Right lung (tissue), 10 donors: ENCODE data around the gene OR10H5. TPM values are rescaled to one million over a fixed set of nuclear protein-coding genes. Genes with fewer than 3 reads are reported as not detected.
A peak's percentile ranks its signal among the peaks of the same experiment; 100 is the strongest.
"Not testable (repeated sequence)": the region's sequence is repeated elsewhere in the genome, so short reads cannot be mapped to it uniquely, and the experiment has no call there.

Experiments
- DNase-seq, 2 donors: peaks; one replicate each; pipeline ENCODE4 v3.0.0-alpha.2; 2013
- long read RNA-seq, 8 donors: transcript quantifications; one replicate each; lab custom pipeline, GENCODE V29; 2026
- polyA plus RNA-seq, 5 donors: library from polyadenylated mRNA; unstranded; fragments of 120-200 nt; gene quantifications; one replicate each; pipeline versions ENCODE4 v1.2.1 to v1.2.3, GENCODE V29; 2013; ENCODE audit warnings: inconsistent platforms in 1 of 5, low replicate concordance in 1 of 5; ENCODE audit not compliant: insufficient read length in 5 of 5, insufficient read depth in 1 of 5

Gene OR10H5, protein sequence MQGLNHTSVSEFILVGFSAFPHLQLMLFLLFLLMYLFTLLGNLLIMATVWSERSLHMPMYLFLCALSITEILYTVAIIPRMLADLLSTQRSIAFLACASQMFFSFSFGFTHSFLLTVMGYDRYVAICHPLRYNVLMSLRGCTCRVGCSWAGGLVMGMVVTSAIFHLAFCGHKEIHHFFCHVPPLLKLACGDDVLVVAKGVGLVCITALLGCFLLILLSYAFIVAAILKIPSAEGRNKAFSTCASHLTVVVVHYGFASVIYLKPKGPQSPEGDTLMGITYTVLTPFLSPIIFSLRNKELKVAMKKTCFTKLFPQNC
- polyA plus RNA-seq, result under 1 TPM; 0.08 to 0.14 (median 0.12) TPM
- long read RNA-seq, donor 1, result 0 reads
- long read RNA-seq, donor 2, result 0 reads
- long read RNA-seq, donor 3, result 0 reads
- long read RNA-seq, donor 4, result 0 reads
- long read RNA-seq, donor 5, result 0 reads
- long read RNA-seq, donor 6, result 0 reads
- long read RNA-seq, donor 7, result 0 reads
- long read RNA-seq, donor 8, result 0 reads

GRCh38 chr19:15787611-15788155 lies at the start of gene OR10H5:
Gene OR10H5, plus strand, starts transcription at chr19:15787661. Its CDS starts 6,388 bp downstream, at chr19:15794049.
- DNase-seq, result no peak

DNA sequence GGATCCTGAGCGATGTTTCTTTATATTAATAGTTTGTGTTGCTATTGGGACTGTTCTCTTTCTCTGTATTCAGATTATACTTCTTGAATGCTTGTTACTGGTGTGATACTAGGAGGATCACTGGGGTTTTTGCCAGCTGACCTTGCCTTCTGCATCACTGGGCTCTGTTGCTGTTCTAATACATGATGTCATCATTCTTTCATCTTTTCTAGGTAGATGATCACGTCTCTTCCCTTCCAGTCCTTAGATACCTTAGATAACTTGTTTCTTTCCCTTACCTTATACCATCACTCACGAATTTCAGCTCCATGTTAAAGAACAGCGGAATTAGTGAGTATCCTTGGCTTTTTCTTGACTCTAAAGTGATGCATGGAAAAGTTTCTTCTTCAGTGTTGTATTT lies 49.7 kb upstream of the OR10H5 start, which contains the start of gene OR10H3:
Gene OR10H3, plus strand, starts transcription at position 264 of the 400 bp plus-strand sequence. CDS start 3,408 bp downstream, outside the sequence.
- no peak for DNase-seq

- no peak for DNase-seq
Observed at GRCh38 chr19:15740785-15741184, 46.7 kb upstream of the OR10H5 start.

GRCh38 chr19:15748239-15748638 lies 39.2 kb upstream of the OR10H5 start:
- no peak for DNase-seq

GRCh38 chr19:15758379-15758778 lies 29.1 kb upstream of the OR10H5 start:
- no peak for DNase-seq

- no peak for DNase-seq
Observed at GRCh38 chr19:15759962-15760565, 27.4 kb upstream of the OR10H5 start.

GRCh38 chr19:15769586-15769985 lies 17.9 kb upstream of the OR10H5 start:
- no peak for DNase-seq

- not testable (repeated sequence) for DNase-seq
Observed at GRCh38 chr19:15774159-15774558, 13.3 kb upstream of the OR10H5 start.

- DNase-seq, result no peak
Observed at GRCh38 chr19:15775249-15775648, 12.2 kb upstream of the OR10H5 start.

- no peak for DNase-seq
Observed at GRCh38 chr19:15776264-15776663, 11.2 kb upstream of the OR10H5 start.

GRCh38 chr19:15776991-15777970 lies 10.2 kb upstream of the OR10H5 start:
- no peak for DNase-seq

DNA sequence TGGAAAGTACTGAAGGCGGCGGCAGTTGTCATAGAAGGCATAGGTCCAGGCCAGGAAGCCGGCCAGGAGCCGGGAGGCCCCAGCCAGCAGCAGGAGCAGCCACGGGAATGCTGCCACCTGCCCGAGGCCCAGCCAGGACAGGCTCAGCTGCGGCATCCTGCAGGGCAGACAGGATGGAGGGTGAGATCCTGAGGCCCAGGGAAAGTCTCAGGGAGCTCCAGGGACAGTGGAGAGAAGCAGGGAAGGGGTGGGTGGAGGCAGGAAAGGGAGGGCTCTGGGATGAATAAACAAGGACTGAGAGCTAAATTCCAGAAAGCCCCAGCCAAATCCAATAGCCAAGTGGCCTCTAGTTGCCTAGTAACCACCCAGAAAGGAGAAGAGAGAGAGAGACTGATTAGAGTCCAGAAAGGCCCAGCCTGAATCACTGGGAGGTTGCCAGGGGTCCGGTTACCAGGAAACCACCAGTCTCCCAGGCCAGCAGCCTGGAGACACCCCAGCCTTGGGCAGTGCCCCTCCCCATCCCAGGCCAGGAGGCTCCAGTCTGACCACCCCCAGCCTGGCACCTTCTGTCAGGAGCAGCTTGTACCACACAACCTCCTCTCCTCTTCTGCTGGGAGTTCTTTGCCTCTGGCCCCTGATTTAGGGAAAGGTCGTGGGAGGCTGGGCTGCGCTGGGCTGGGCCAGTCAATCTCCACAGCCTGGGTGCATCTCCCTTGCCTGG lies 7.5 kb upstream of the OR10H5 start:
- DNase-seq, result peak; percentile 30 to 57

DNA sequence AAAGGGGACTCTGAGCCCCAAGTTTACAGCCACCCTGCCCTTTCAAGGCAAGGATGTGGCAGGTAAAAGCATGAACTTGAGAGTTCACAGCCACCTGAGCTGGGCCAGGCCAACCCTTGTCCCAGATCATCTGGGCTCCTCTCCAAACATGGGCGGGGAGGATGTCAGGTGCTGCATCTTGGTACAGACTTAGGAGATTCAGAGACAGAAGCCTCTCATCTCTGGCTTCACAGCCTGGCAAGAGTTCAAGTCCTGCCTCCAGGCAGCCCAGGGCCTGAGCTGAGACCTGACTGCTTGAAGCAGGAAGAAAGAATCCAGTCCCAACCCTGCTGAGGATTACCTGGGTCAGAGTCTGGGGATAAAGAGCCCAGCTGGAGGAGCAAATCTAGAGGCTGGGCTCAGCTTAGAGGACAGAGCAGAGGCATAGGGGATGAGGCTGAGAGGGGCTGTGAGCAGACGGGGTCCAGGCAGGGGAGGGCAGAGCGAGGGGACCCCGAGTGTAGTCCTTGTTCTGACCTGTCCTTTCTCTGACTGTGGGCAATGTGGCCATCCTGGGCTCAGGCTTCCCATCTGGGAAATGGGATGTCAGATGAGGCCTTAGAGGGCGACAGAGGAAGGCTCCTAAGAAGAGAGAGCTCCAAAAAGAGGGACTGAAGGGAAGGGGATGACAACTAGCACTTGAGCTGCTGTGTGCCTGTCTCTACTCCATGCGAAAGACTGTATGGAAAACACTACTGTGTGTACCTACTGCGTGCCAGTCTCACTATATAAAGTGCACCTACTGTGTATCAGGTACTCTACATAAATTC lies 6.6 kb upstream of the OR10H5 start:
- DNase-seq, result no peak

- DNase-seq, result no peak
Observed at GRCh38 chr19:15781661-15782060, 5.8 kb upstream of the OR10H5 start.

DNA sequence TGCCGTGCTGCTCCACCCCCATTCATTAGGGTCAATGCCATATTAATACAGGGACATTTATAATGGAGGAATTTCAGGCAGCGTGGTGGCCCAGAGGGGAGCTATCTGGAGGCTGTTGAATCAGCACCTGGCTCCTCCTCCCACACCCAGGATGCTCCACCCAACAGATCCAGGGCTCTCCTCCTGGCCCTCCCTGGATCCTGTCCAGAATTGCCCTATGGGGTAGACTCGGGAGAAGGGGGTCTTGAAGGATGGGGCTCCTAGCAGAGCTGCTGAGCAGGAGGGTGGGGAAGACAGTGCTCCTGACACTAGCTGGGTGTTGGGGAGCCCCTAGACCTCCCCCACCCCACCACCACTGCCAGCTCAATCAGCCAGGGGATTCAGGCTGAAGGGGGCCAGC lies 5.2 kb upstream of the OR10H5 start:
- no peak for DNase-seq

DNA sequence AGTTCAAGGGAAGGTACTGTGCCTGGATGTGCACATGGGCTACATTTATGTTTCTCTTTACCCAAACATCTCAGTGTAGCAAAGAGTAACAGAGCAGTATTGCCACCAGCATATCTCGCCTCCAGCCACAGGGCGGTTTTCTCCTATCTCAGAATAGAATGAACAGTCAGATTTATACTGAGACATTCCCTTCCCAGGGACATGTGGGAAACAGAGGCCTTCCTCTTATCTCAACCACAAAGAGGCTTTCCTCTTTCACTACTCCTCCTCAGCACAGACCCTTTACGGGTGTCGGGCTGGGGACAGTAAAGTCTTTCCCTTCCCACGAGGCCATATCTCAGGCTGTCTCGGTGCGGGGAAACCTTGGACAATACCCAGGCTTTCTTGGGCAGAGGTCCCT lies 4.6 kb upstream of the OR10H5 start:
- DNase-seq, result not testable (repeated sequence)

DNA sequence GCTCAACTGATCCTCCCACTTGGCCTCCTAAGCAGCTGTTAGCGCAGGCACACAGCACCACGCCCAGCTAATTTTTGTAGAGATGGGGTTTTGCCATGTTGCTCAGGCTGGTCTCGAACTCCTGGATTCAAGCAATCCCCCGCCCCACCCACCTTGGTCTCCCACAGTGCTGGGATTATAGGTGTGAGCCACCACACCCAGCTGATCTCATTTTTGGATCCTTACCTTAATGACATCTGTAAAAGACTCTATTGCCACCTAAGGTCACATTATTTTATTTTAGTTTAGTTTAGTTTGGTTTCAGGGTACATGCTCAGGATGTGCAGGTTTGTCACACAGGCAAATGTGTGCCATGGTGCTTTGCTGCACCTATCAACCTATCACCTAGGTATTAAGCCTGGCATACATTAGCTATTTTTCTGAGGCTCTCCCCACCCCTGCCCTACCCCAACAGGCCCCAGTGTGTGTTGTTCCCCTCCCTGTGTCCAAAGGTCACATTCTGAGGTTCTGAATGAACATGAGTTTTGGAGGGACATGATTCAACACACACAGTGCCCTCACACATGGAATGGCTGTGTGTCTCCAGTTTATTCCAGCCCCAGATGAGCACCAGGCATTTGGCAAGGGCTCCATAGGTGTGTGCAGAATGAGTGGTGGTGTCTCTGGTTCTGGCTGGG lies 1.3 kb downstream of the OR10H5 start:
- DNase-seq, result no peak

DNA sequence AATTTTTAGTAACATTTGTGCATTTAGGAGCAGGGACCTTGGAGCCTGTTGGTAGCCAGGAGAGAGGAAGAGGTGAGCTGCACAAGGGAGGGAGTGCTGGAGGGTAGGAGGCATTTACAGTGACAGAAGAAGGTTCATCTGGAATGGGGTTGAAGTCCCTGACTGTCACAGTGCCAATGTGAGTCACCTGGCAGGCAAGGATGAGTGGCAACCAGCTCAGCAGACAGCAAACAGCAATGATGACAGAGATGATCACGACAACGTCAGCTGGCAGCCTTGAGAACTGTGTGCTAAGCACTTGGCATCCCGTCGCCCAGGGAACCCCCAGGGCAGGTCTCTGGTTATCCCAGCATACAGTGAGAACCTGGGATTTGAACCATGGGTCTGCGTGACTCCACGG lies 2.6 kb downstream of the OR10H5 start:
- no peak for DNase-seq

GRCh38 chr19:15794279-15794678 lies 6.8 kb downstream of the OR10H5 start:
- not testable (repeated sequence) for DNase-seq
